Vagina (tissue), 2 donors: ENCODE measurements around the gene DHX34. TPM values are rescaled to one million over a fixed set of nuclear protein-coding genes. Genes with fewer than 3 reads are reported as not detected.
A peak's percentile ranks its signal among the peaks of the same experiment; 100 is the strongest.

ENCODE experiments used
- DNase-seq, 2 donors: peaks; one replicate each; pipeline ENCODE4 v3.0.0-alpha.2; 2017; ENCODE audit errors: extremely low spot score in 2 of 2
- H3K27ac ChIP-seq: fragments of 200-600 bp; sonication (generic); one replicate; pipeline ENCODE4 v1.5.1; 2019
- H3K27me3 ChIP-seq: fragments of 200-600 bp; sonication (generic); one replicate; pipeline ENCODE4 v1.5.1; 2019
- H3K36me3 ChIP-seq, 2 donors: fragments of 200-600 bp; sonication (generic); one replicate each; pipeline ENCODE4 v1.5.1; 2017 to 2019
- H3K4me1 ChIP-seq: fragments of 200-600 bp; sonication (generic); one replicate; pipeline ENCODE4 v1.5.1; 2019
- H3K4me3 ChIP-seq, 2 donors: fragments of 200-600 bp; sonication (generic); 1 replicate in 1 of 2; 2 replicates in 1 of 2; pipeline ENCODE4 v1.5.1; 2016 to 2019
- H3K9me3 ChIP-seq: fragments of 200-600 bp; sonication (generic); one replicate; pipeline ENCODE4 v1.5.1; 2019
- POLR2A ChIP-seq, 2 donors: fragments of 450-650 bp; IDR thresholded peaks; one replicate each; pipeline ENCODE4 v1.6.1; 2017; ENCODE audit warnings: antibody characterized with exemption in 2 of 2, mild to moderate bottlenecking in 2 of 2, moderate library complexity in 2 of 2
- POLR2AphosphoS5 ChIP-seq, 2 donors: sonication (generic); formaldehyde crosslinking; IDR thresholded peaks; one replicate each; pipeline ENCODE4 v1.9.0; 2017; ENCODE audit warnings: antibody characterized with exemption in 2 of 2, mild to moderate bottlenecking in 2 of 2, low read depth in 1 of 2; ENCODE audit not compliant: insufficient read depth in 1 of 2
- intact Hi-C: fragments of 100-400 bp; cut with DNase I; formaldehyde crosslinking; loops from one replicate; pipeline ENCODE4 v1.15.1; 2023
- total RNA-seq: library from RNA; depleted of rRNA; stranded (reverse); fragments of >200 nt; gene quantifications from one replicate; pipeline ENCODE4 v1.2.3, GENCODE V29; 2016
- TF ChIP-seq, protein P1 (sequence below), 3 experiments: fragments of 450-650 bp in 2 of 3; fragments of 200-600 bp in 1 of 3; sonication (generic) in 1 of 3; IDR thresholded peaks; one replicate each; pipeline ENCODE4 v1.5.1; 2017 to 2019; ENCODE audit warnings: antibody characterized with exemption in 3 of 3, mild to moderate bottlenecking in 2 of 3, moderate library complexity in 2 of 3

Gene DHX34
- total RNA-seq, 1 donor from 2014 or later, result 15.2 TPM

DNA sequence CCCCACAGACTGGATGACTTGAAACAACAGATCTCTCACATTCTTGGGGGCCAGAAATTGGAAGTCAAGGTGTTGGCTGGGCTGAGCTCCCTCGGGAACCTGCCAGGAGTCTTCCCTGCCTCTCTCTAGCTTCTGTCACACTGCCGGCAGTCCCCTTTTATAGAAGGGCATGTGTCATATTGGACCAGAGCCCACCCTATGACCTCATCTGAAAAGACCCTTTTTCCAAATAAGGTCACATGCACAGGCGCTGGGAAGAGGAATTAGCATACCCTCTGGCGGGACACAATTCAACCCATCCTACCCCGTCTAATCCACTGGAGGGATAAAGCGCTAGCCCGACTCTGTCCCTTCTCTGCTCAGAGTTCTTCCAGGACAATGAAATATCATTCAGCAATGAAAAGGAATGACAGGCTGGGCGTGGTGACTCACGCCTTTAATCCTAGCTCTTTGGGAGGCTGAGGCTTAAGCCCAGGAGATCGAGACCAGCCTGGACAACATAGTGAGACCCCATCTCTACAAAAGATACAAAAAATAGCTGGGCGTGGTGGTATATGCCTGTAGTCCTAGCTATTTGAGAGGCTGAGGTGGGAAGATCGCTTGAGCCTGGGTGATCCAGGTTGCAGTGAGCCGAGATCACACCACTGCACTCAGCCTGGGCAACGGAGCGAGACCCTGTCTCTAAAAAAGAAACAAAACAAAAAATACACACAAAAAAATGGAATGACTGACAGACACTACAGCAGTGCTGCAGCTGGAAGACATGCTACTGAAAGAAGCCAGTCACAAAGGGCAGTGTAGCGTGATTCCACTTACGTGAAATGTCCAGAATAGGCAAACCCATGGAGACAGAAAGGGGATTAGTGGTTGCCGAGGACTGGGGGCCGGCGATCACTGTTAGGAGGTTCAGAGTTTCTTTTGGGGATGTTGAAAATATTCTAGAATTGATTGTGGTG, 41.7 kb downstream of the DHX34 start:
- no peaks in the 10 kb centered on the region for H3K36me3 ChIP-seq
- no peak overlapping the region for H3K27ac ChIP-seq
- no peak overlapping the region for H3K4me3 ChIP-seq
- no peaks in the 10 kb centered on the region for H3K9me3 ChIP-seq
- DNase-seq, result no peak
- no peaks in the 10 kb centered on the region for H3K27me3 ChIP-seq
- TF ChIP-seq, protein P1, sequence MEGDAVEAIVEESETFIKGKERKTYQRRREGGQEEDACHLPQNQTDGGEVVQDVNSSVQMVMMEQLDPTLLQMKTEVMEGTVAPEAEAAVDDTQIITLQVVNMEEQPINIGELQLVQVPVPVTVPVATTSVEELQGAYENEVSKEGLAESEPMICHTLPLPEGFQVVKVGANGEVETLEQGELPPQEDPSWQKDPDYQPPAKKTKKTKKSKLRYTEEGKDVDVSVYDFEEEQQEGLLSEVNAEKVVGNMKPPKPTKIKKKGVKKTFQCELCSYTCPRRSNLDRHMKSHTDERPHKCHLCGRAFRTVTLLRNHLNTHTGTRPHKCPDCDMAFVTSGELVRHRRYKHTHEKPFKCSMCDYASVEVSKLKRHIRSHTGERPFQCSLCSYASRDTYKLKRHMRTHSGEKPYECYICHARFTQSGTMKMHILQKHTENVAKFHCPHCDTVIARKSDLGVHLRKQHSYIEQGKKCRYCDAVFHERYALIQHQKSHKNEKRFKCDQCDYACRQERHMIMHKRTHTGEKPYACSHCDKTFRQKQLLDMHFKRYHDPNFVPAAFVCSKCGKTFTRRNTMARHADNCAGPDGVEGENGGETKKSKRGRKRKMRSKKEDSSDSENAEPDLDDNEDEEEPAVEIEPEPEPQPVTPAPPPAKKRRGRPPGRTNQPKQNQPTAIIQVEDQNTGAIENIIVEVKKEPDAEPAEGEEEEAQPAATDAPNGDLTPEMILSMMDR (IDR thresholded peaks at IDR 0.05), result no peak
- TF ChIP-seq POLR2AphosphoS5 (IDR thresholded peaks at IDR 0.05; ENCODE audit: insufficient read depth in 1 of 2, low read depth in 1 of 2) (no peak), POLR2A (IDR thresholded peaks at IDR 0.05) (no peak)
- no peaks in the 10 kb centered on the region for H3K4me1 ChIP-seq
- intact Hi-C loops, result no loop called here

DNA sequence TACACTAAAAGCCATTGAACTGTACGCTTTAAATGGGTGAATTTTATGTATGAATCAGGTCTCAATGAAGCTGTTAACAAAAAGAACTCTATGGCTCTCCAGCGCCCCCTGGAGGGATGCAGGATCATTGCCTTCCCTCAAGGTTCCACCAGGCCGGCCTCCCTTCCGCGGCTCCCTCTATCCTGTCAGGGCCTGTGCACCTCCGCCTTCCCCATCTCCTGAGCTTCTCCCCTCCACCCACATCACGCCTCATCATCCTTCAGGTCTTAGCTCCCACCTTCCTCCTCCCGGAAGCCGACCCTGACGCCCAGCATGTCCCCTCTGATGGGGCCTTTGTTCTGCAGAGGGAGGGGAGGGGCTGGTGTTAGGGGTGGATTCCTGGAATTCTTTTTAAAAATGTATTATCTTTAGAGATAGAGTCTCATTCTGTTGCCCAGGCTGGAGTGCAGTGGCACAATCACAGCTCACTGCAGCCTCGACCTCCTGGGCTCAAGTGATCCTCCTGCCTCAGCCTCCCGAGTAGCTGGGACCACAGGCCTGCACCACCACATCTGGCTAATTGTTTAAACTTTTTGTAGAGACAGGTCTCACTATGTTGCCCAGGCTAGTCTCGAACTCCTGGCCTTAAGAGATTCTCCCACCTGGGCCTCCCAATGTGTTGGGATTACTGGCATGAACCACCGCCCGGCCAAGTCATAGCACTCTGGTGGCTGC, 42.6 kb downstream of the DHX34 start:
- DNase-seq, result no peak
- TF ChIP-seq POLR2A (IDR thresholded peaks at IDR 0.05), result no peak
- no peak for TF ChIP-seq POLR2AphosphoS5 (IDR thresholded peaks at IDR 0.05; ENCODE audit: insufficient read depth in 1 of 2, low read depth in 1 of 2)
- TF ChIP-seq, protein P1 (IDR thresholded peaks at IDR 0.05), result peak; percentile 63 to 80 (median 70)
- no peak overlapping the region for H3K27ac ChIP-seq
- H3K27me3 ChIP-seq, result no peaks in the 10 kb centered on the region
- H3K4me1 ChIP-seq, result no peaks in the 10 kb centered on the region
- H3K36me3 ChIP-seq, result no peaks in the 10 kb centered on the region
- no peaks in the 10 kb centered on the region for H3K9me3 ChIP-seq
- intact Hi-C loops, result no loop called here
- no peak overlapping the region for H3K4me3 ChIP-seq

DNA sequence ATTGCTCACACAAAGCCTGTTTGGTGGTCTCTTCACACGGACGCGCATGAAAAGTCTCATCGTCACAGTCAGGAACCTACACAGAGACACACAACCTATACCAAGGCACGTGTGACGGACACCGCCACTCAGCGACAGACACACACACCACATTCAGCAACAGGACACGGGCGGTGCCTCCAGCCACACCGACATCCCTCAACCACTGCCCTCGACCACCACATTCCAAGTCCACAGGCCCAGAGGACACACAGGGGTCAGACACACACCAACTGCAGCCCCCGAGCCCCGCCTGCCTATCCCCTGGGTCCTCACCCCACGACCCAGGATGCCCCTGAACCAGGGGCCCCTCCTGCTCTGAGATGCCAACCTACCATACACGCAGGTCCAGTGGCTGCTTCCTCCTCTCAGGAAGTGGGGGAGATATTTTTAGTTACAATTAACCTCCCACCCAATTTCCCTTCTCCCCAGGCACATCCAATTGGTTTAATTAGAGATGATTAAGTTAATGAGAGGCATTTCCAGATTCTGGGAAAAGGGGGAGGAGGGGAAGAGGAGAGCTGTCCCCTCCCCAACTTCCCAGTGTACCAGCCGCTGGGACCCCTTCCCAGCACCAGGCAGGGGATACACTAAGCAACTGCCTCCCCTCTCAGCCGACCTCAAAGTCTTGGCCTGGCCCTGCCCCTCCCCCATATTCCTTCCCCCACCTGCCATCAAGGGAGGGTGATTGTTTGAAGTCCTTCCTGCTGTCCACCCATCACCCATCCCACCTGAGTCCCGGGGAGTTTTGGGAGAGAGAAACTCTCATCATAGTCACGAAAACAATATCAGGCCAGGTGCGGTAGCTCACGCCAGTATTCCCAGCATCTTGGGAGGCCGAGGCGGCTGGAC, 49.8 kb downstream of the DHX34 start:
- TF ChIP-seq POLR2A (IDR thresholded peaks at IDR 0.05) (no peak), POLR2AphosphoS5 (IDR thresholded peaks at IDR 0.05; ENCODE audit: insufficient read depth in 1 of 2, low read depth in 1 of 2) (no peak)
- TF ChIP-seq, protein P1 (IDR thresholded peaks at IDR 0.05), result no peak
- intact Hi-C loops, result no loop called here
- H3K27me3 ChIP-seq, result no peaks in the 10 kb centered on the region
- H3K9me3 ChIP-seq, result no peaks in the 10 kb centered on the region
- DNase-seq, result no peak
- H3K27ac ChIP-seq, result no peak overlapping the region
- no peak overlapping the region for H3K4me3 ChIP-seq
- H3K36me3 ChIP-seq, result no peaks in the 10 kb centered on the region
- H3K4me1 ChIP-seq, result no peaks in the 10 kb centered on the region

DNA sequence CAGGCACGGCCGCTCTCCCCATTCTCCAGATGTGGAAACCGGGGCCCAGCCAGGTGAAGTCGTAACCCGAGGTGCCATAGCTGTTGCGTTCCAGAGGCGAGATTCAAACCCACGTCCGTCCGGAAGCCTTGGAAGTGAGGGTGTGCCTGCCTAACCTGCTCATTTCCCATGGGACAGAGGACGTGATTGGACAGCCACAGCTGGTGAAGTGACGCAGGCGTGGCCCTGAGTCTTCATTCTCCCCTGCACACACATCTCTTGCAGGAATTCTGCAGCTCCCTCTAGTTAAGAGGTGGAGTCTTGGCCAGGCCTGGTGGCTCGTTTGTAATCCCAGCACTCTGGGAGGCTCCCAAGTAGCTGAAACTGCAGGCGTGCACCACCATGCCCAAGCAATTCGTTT, 53.4 kb downstream of the DHX34 start:
- intact Hi-C loops, result no loop called here
- TF ChIP-seq, protein P1 (IDR thresholded peaks at IDR 0.05), result no peak
- TF ChIP-seq POLR2AphosphoS5 (IDR thresholded peaks at IDR 0.05; ENCODE audit: insufficient read depth in 1 of 2, low read depth in 1 of 2) (no peak), POLR2A (IDR thresholded peaks at IDR 0.05) (no peak)
- H3K9me3 ChIP-seq, result no peaks in the 10 kb centered on the region
- H3K27ac ChIP-seq, result no peak overlapping the region
- H3K4me3 ChIP-seq, result no peak overlapping the region
- no peaks in the 10 kb centered on the region for H3K36me3 ChIP-seq
- no peak for DNase-seq
- no peaks in the 10 kb centered on the region for H3K4me1 ChIP-seq
- no peaks in the 10 kb centered on the region for H3K27me3 ChIP-seq
